Superior temporal gyrus (tissue), 1 donor: ENCODE measurements around the gene LCE3B.

Experiments used
- DNase-seq: peaks from one replicate; pipeline ENCODE4 v3.0.0-alpha.2; 2016; ENCODE audit errors: extremely low spot score

Gene LCE3B

GRCh38 chr1:152658649-152659048 lies 45.0 kb downstream of the LCE3B start:
- DNase-seq, result no peak

- DNase-seq, result no peak
These were observed 49.5 kb downstream of the LCE3B start, which contains the start of gene LCE2D for GRCh38 chr1:152663098-152663497. LCE2D (plus strand) TSS chr1:152663380; CDS start chr1:152664106, 726 bp downstream.
